Astrocyte of the cerebellum (primary cell): ENCODE measurements around the gene INTS4.
"Not testable (repeated sequence)": the region's sequence is repeated elsewhere in the genome, so short reads cannot be mapped to it uniquely, and the experiment has no call there.

Source experiments
- DNase-seq: peaks from one replicate; pipeline ENCODE4 v3.0.0-alpha.2; 2011; ENCODE audit warnings: low read depth
- H3K4me3 ChIP-seq: 2 replicates; pipeline ENCODE4 v1.5.1; 2011; ENCODE audit warnings: mild to moderate bottlenecking, low read depth, low read length, moderate library complexity
- CTCF ChIP-seq: IDR thresholded peaks from 2 replicates; pipeline ENCODE4 v1.5.1; 2012; ENCODE audit warnings: low read length, low read depth, moderate library complexity, mild to moderate bottlenecking; ENCODE audit errors: missing control alignments
- in situ Hi-C: cut with HindIII; loops from 2 replicates; pipeline ENCODE4 v1.10.0; 2017; ENCODE audit warnings: low sequenced_read_pairs

Gene INTS4

GRCh38 chr11:77959434-77959833 lies 35.0 kb downstream of the INTS4 start:
- DNase-seq = no peak
- in situ Hi-C loops = no loop called here
- TF ChIP-seq CTCF = no peak
- H3K4me3 ChIP-seq = no peak overlapping the region

GRCh38 chr11:77958583-77959177 lies 35.8 kb downstream of the INTS4 start:
- H3K4me3 ChIP-seq, DNase-seq, in situ Hi-C loops: not testable (repeated sequence)

GRCh38 chr11:77943296-77943695 lies 51.2 kb downstream of the INTS4 start:
- H3K4me3 ChIP-seq, DNase-seq, in situ Hi-C loops: not testable (repeated sequence)

- in situ Hi-C loops, DNase-seq: not testable (repeated sequence)
Observed at GRCh38 chr11:77942465-77942864, 52.0 kb downstream of the INTS4 start.

GRCh38 chr11:77933596-77933995 lies 60.9 kb downstream of the INTS4 start:
- in situ Hi-C loops, DNase-seq, H3K4me3 ChIP-seq: not testable (repeated sequence)

More at GRCh38 chr11:77942465-77942864, 52.0 kb downstream of the INTS4 start:
- H3K4me3 ChIP-seq = not testable (repeated sequence)

- in situ Hi-C loops, DNase-seq: not testable (repeated sequence)
Observed at GRCh38 chr11:77930334-77931208, 63.9 kb downstream of the INTS4 start.

GRCh38 chr11:77917713-77918112 lies 76.8 kb downstream of the INTS4 start:
- not testable (repeated sequence) for H3K4me3 ChIP-seq

More at GRCh38 chr11:77930334-77931208, 63.9 kb downstream of the INTS4 start:
- H3K4me3 ChIP-seq = not testable (repeated sequence)

GRCh38 chr11:77914307-77914791 lies 80.1 kb downstream of the INTS4 start:
- H3K4me3 ChIP-seq, in situ Hi-C loops: not testable (repeated sequence)
- DNase-seq = peak; percentile 77

More at GRCh38 chr11:77917713-77918112, 76.8 kb downstream of the INTS4 start:
- DNase-seq, in situ Hi-C loops: not testable (repeated sequence)

GRCh38 chr11:77913608-77914306 lies 80.7 kb downstream of the INTS4 start:
- in situ Hi-C loops, H3K4me3 ChIP-seq, DNase-seq: not testable (repeated sequence)

- in situ Hi-C loops = not testable (repeated sequence)
- DNase-seq = peak; percentile 15
Observed at GRCh38 chr11:77910828-77911227, 83.6 kb downstream of the INTS4 start.

GRCh38 chr11:77909277-77909676 lies 85.2 kb downstream of the INTS4 start:
- in situ Hi-C loops = no loop called here
- no peak for TF ChIP-seq CTCF
- no peak overlapping the region for H3K4me3 ChIP-seq
- DNase-seq = no peak

More at GRCh38 chr11:77910828-77911227, 83.6 kb downstream of the INTS4 start:
- H3K4me3 ChIP-seq = not testable (repeated sequence)
